Esophagus muscularis mucosa (tissue), 4 donors: ENCODE measurements around the gene ADAT3. TPM values are rescaled to one million over a fixed set of nuclear protein-coding genes. Genes with fewer than 3 reads are reported as not detected.

Source experiments
- DNase-seq: peaks from one replicate; pipeline ENCODE4 v3.0.0-alpha.2; 2017; ENCODE audit errors: extremely low spot score
- H3K27ac ChIP-seq, 4 donors: fragments of 200-600 bp; sonication (generic); replicated peaks in 1 of 4; 1 replicate in 3 of 4; 2 replicates in 1 of 4; pipeline ENCODE4 v1.5.1; 2016 to 2019; ENCODE audit warnings: mild to moderate bottlenecking in 1 of 4
- H3K27me3 ChIP-seq, 4 donors: fragments of 200-600 bp; sonication (generic); one replicate each; pipeline versions ENCODE4 v1.5.1 to v1.6.0; 2016 to 2019
- H3K36me3 ChIP-seq, 4 donors: fragments of 200-600 bp; sonication (generic); one replicate each; pipeline ENCODE4 v1.5.1; 2016 to 2019
- H3K4me1 ChIP-seq, 4 donors: fragments of 200-600 bp; sonication (generic); one replicate each; pipeline ENCODE4 v1.5.1; 2016 to 2019
- H3K4me3 ChIP-seq, 4 donors: fragments of 200-600 bp; sonication (generic); 1 replicate in 2 of 4; 2 replicates in 2 of 4; pipeline ENCODE4 v1.5.1; 2016 to 2019; ENCODE audit warnings: mild to moderate bottlenecking in 4 of 4, moderate library complexity in 1 of 4
- H3K9me3 ChIP-seq, 4 donors: fragments of 200-600 bp; sonication (generic); 1 replicate in 3 of 4; 2 replicates in 1 of 4; pipeline ENCODE4 v1.5.1; 2016 to 2019
- EP300 ChIP-seq: sonication (generic); formaldehyde crosslinking; IDR thresholded peaks from one replicate; pipeline ENCODE4 v1.6.1; 2017; ENCODE audit warnings: antibody characterized with exemption
- POLR2A ChIP-seq: fragments of 450-650 bp; IDR thresholded peaks from one replicate; pipeline ENCODE4 v1.6.1; 2017; ENCODE audit warnings: antibody characterized with exemption, moderate library complexity, mild to moderate bottlenecking, low read depth
- POLR2AphosphoS5 ChIP-seq, 2 donors: sonication (generic); formaldehyde crosslinking; IDR thresholded peaks; one replicate each; pipeline ENCODE4 v1.6.1; 2017; ENCODE audit warnings: antibody characterized with exemption in 2 of 2
- WGBS: methylation state at CpG from one replicate; pipeline ENCODE4 v1.1.5; 2018; 5-methylcytosine and 5-hydroxymethylcytosine counted together
- intact Hi-C: fragments of 100-400 bp; cut with DNase I; formaldehyde crosslinking; loops from one replicate; pipeline ENCODE4 v1.15.1; 2023
- total RNA-seq, 4 donors: library from RNA; depleted of rRNA; stranded (reverse); fragments of >200 nt; gene quantifications; one replicate each; pipeline versions ENCODE4 v1.1.0 to v1.2.1, GENCODE V29; 2016
- TF ChIP-seq, protein P1 (sequence below), 3 experiments: fragments of 200-600 bp in 2 of 3; fragments of 450-650 bp in 1 of 3; sonication (generic) in 2 of 3; IDR thresholded peaks; one replicate each; pipeline ENCODE4 v1.5.1; 2017 to 2019; ENCODE audit warnings: antibody characterized with exemption in 3 of 3, mild to moderate bottlenecking in 2 of 3, moderate library complexity in 1 of 3

The ADAT3 gene
- total RNA-seq, 4 donors from 2014 or later = 3.8 to 5.6 (median 4.4) TPM

DNA sequence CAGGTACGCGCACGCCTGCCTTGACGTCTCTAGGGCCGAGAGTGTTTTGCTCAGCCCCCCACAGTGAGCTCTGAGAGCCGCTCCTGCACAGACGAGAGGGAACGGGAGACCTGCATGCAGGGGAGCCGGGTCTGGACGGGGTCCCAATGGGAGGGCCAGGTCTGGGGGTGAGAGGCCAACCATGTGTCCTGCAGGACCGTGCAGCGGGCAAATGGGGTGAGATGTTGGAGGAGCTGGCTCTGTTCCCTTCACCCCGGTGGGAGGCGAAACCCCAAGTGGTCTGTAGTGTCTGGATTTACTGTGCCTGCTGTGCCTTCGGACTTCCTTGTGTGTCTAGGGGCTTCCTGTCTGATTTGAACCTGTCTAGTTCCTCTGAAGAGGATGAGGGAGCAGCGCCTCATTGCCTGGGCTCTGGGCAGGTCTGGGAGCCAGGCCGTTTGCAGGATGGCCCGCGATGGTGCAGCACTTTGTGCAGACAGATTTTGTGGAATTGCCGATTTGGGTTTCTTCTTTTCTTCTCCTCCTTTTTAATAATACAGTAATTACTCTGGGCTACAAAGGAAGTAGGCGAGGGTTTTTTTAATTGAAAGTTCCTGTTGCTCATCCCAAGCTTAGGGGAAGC, 37.8 kb downstream of the ADAT3 start:
- H3K9me3 ChIP-seq = no peaks in the 10 kb centered on the region
- intact Hi-C loops = no loop called here
- 36% methylated on average over 16 of the region's 21 CpGs for WGBS
- peak overlapping the region; percentile 94 to 100 (median 98) for H3K27ac ChIP-seq
- TF ChIP-seq, protein P1, sequence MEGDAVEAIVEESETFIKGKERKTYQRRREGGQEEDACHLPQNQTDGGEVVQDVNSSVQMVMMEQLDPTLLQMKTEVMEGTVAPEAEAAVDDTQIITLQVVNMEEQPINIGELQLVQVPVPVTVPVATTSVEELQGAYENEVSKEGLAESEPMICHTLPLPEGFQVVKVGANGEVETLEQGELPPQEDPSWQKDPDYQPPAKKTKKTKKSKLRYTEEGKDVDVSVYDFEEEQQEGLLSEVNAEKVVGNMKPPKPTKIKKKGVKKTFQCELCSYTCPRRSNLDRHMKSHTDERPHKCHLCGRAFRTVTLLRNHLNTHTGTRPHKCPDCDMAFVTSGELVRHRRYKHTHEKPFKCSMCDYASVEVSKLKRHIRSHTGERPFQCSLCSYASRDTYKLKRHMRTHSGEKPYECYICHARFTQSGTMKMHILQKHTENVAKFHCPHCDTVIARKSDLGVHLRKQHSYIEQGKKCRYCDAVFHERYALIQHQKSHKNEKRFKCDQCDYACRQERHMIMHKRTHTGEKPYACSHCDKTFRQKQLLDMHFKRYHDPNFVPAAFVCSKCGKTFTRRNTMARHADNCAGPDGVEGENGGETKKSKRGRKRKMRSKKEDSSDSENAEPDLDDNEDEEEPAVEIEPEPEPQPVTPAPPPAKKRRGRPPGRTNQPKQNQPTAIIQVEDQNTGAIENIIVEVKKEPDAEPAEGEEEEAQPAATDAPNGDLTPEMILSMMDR (IDR thresholded peaks at IDR 0.05) = no peak
- TF ChIP-seq EP300 = no peak
- TF ChIP-seq POLR2AphosphoS5 (IDR thresholded peaks at IDR 0.05) = no peak
- no peak for TF ChIP-seq POLR2A
- H3K4me3 ChIP-seq = peak overlapping the region; percentile 68 to 82 (median 79)
- peaks cover 0 to 6% (median 0%) of the 10 kb centered on the region in 4 donors for H3K27me3 ChIP-seq
- no peak for DNase-seq
- H3K4me1 ChIP-seq = peaks cover 33 to 65% (median 58%) of the 10 kb centered on the region in 4 donors
- no peaks in the 10 kb centered on the region for H3K36me3 ChIP-seq

DNA sequence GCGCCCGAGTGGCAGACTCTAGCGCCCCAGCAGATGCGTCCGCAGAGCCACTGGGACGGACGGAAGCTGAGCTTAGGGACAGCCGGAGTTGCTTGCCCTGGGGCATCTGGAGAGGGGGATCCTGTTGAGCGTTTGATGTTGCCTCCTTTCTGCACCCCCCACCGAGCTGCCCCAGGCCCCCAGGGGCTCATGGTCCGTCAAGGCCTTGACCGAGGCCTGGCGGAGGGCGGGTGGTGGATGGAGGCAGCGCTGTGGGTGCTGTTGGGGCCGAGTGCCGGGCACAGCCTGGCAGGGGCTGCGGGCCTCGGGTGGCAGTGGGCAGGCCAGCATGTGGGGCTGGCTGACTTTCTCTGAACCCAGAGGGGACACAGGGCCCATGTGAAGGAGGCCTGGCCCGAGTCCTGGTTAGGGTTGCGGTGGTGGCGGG, 38.5 kb downstream of the ADAT3 start:
- no peaks in the 10 kb centered on the region for H3K9me3 ChIP-seq
- TF ChIP-seq POLR2A = no peak
- TF ChIP-seq EP300 = no peak
- TF ChIP-seq, protein P1 (IDR thresholded peaks at IDR 0.05) = no peak
- no peak for TF ChIP-seq POLR2AphosphoS5 (IDR thresholded peaks at IDR 0.05)
- intact Hi-C loops = no loop called here
- no peak overlapping the region for H3K4me3 ChIP-seq
- WGBS = 85% methylated on average over 17 of the region's 22 CpGs
- peaks cover 33 to 65% (median 58%) of the 10 kb centered on the region in 4 donors for H3K4me1 ChIP-seq
- no peak for DNase-seq
- peaks cover 0 to 6% (median 0%) of the 10 kb centered on the region in 4 donors for H3K27me3 ChIP-seq
- no peak overlapping the region for H3K27ac ChIP-seq
- H3K36me3 ChIP-seq = no peaks in the 10 kb centered on the region

DNA sequence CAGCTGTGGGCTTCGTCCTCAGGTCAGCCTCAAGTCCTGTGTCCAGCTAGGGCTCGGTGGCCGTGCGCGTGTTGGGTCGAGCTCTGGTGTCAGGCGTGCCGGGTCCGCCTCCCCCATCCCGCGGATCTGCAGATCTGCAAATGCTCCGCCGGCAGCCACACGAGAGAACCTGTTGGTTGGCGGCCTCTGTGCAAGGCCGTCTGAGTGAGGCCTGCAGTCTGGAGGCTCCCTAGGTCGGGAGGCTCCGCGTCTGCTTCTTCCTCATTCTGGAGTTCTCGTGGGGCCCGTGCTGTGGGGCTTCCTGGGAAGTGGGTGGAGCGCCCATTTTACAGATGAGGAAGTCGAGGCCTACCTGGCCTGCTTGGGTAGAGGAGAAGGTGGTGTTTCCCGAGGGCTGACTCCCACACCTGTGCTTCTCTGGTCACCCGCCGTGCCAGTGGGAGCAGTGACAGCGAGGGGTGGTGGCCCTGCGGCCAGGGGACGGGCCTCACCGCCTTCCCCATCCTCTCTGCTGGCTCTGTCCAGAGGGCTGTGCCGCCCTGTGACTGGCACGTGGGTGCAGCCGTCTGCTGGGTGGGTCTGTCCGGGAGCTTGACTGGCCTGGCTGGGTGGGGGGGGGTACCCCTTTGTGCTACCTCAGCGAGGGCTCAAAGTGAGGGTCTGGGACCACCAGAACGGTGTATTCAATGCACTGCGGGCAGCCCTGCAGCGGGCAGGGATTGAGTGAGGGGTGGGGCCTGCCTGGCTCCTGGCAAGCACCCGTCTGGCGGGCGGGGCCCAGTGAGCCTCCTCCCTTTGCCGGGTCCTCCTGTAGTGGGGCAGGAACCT, 39.1 kb downstream of the ADAT3 start:
- 86% methylated on average over 23 of the region's 42 CpGs for WGBS
- H3K9me3 ChIP-seq = no peaks in the 10 kb centered on the region
- H3K4me3 ChIP-seq = no peak overlapping the region
- intact Hi-C loops = no loop called here
- TF ChIP-seq POLR2A (no peak), EP300 (no peak), POLR2AphosphoS5 (IDR thresholded peaks at IDR 0.05) (no peak)
- TF ChIP-seq, protein P1 (IDR thresholded peaks at IDR 0.05) = no peak
- peaks cover 33 to 62% (median 55%) of the 10 kb centered on the region in 4 donors for H3K4me1 ChIP-seq
- no peak for DNase-seq
- no peaks in the 10 kb centered on the region for H3K36me3 ChIP-seq
- H3K27ac ChIP-seq = no peak overlapping the region
- H3K27me3 ChIP-seq = peaks cover 0 to 6% (median 0%) of the 10 kb centered on the region in 4 donors

DNA sequence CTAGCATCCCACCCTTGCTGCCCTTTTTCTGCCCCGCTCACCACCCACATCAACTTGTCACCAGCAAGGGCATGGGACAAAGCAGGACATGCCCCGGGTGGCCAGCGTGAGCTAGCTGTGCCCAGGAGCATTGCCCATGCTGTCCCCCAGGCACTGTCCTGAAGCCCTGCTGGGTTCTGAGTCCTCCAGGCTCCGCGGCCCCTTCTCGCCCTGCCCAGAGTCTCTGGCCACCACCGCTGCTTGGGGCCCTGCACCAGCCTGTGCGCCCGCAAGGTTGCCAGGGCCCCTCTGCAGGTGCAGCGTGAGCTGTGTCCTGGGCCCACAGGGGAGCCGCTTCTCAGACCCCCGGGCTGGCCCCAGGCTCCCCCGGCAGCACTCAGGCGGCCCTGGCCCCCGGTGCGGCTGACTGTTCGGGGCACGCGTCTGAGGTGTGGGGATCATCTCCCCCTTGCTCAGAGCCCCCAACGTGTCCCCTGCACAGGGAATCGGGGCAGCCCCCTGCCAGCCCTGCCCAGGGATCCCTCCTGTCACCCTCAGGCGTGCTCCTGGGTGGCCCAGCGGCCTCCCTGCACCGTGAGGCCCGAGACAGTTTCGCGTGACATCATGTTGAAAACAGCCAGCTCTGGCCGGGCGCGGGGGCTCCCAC, 39.8 kb downstream of the ADAT3 start:
- Histone ChIP-seq H3K4me1 (peaks cover 26 to 55% (median 48%) of the 10 kb centered on the region in 4 donors), H3K36me3 (peaks cover 0 to 5% (median 2%) of the 10 kb centered on the region in 4 donors), H3K27me3 (peaks cover 0 to 6% (median 0%) of the 10 kb centered on the region in 4 donors), H3K4me3 (no peak overlapping the region), H3K27ac (no peak overlapping the region), H3K9me3 (no peaks in the 10 kb centered on the region)
- TF ChIP-seq, protein P1 (IDR thresholded peaks at IDR 0.05) = no peak
- TF ChIP-seq POLR2A (no peak), POLR2AphosphoS5 (IDR thresholded peaks at IDR 0.05) (no peak), EP300 (no peak)
- no peak for DNase-seq
- WGBS = 89% methylated on average over 21 of the region's 30 CpGs
- intact Hi-C loops = no loop called here
